Measurements from ENCODE around the gene VPS26C.

GRCh38 chr21:37273440-37273839, 6.3 kb upstream of the VPS26C start:
- no peak for TF ChIP-seq TCF7L2 (IDR thresholded peaks at IDR 0.05; ENCODE audit: low read depth, low read length)
- no peak for TF ChIP-seq CTCF (IDR thresholded peaks at IDR 0.05)
- no peak for TF ChIP-seq POLR2AphosphoS5 (IDR thresholded peaks at IDR 0.05; ENCODE audit: low read depth, low read length)

Measured in Panc1 (cell line).